Activated T-cell treated with anti-CD3 and anti-CD28 coated beads, Interleukin-2, amount 50 U/mL, for 72 hours (primary cell): ENCODE results near the gene IQCC. TPM values are rescaled to one million over a fixed set of nuclear protein-coding genes. Genes with fewer than 3 reads are reported as not detected.
"Not testable (repeated sequence)": the region's sequence is repeated elsewhere in the genome, so short reads cannot be mapped to it uniquely, and the experiment has no call there.

ENCODE experiments used
- ATAC-seq, 2 donors: fragments of 150-1000 bp; cut with Tn5 transposase; replicated peaks in 1 of 2; 2 replicates each; pipeline ENCODE4 v1.10.0; 2021; ENCODE audit warnings: moderate library complexity in 2 of 2, mild to moderate bottlenecking in 1 of 2
- DNase-seq, 2 donors: peaks; one replicate each; pipeline ENCODE4 v3.0.0; 2021 to 2022; ENCODE audit warnings: mixed read lengths in 1 of 2
- H3K27ac Mint-ChIP-seq: one replicate; pipeline ENCODE4 v1.8.0; 2022; ENCODE audit warnings: mild to moderate bottlenecking, moderate library complexity, mixed read lengths
- H3K27me3 Mint-ChIP-seq: one replicate; pipeline ENCODE4 v1.8.0; 2022; ENCODE audit warnings: low read depth, mixed read lengths
- H3K36me3 Mint-ChIP-seq, 2 donors: one replicate each; pipeline ENCODE4 v1.8.0; 2022; ENCODE audit warnings: mixed read lengths in 2 of 2, mild to moderate bottlenecking in 1 of 2; ENCODE audit not compliant: insufficient read depth in 2 of 2
- H3K4me1 Mint-ChIP-seq: one replicate; pipeline ENCODE4 v1.8.0; 2022; ENCODE audit warnings: low read depth, mixed read lengths
- H3K4me3 Mint-ChIP-seq, 2 donors: one replicate each; pipeline ENCODE4 v1.8.0; 2022; ENCODE audit warnings: mild to moderate bottlenecking in 2 of 2, mixed read lengths in 2 of 2, moderate library complexity in 2 of 2
- H3K9me3 Mint-ChIP-seq, 2 donors: one replicate each; pipeline ENCODE4 v1.8.0; 2022; ENCODE audit warnings: mixed read lengths in 2 of 2
- total RNA-seq, 2 donors: library from RNA; stranded (reverse); gene quantifications; one replicate each; pipeline ENCODE4 v1.2.3, GENCODE V29; 2022

The IQCC gene
- total RNA-seq = 1 to 10 TPM; 3.7 to 4.6 TPM

- peak; percentile 82 to 85 for ATAC-seq
- peak within 1 kb of the TSS; percentile 79 for H3K27ac Mint-ChIP-seq
- H3K27me3 Mint-ChIP-seq = no peaks in the 10 kb centered on the region
- DNase-seq = peak; percentile 88 to 90
- H3K9me3 Mint-ChIP-seq = no peaks in the 10 kb centered on the region
- peaks cover 0 to 2% of the 10 kb centered on the region in 2 donors for H3K36me3 Mint-ChIP-seq
- H3K4me1 Mint-ChIP-seq = peaks cover 38% of the 10 kb centered on the region
- peak within 1 kb of the TSS; percentile 88 to 97 for H3K4me3 Mint-ChIP-seq
Observed at GRCh38 chr1:32205401-32206370, at the start of gene IQCC. Gene IQCC (plus strand): TSS chr1:32205671. CDS start chr1:32205682, 11 bp downstream.

- DNase-seq = no peak
- Mint-ChIP-seq H3K36me3 (peaks cover 7 to 30% of the 10 kb centered on the region in 2 donors), H3K9me3 (no peaks in the 10 kb centered on the region), H3K27ac (peak overlapping the region; percentile 54), H3K4me3 (no peak overlapping the region), H3K27me3 (no peaks in the 10 kb centered on the region), H3K4me1 (peaks cover 11% of the 10 kb centered on the region)
- ATAC-seq = peak; percentile 32 to 58
Observed at GRCh38 chr1:32159189-32159588, 46.3 kb upstream of the IQCC start.

GRCh38 chr1:32163405-32163804 lies 42.1 kb upstream of the IQCC start:
- Mint-ChIP-seq H3K36me3 (peaks cover 2 to 18% of the 10 kb centered on the region in 2 donors), H3K27me3 (no peaks in the 10 kb centered on the region), H3K4me3 (no peak overlapping the region), H3K27ac (no peak overlapping the region), H3K4me1 (peaks cover 11% of the 10 kb centered on the region), H3K9me3 (no peaks in the 10 kb centered on the region)
- DNase-seq (no peak), ATAC-seq (no peak)

GRCh38 chr1:32165633-32166032 lies 39.8 kb upstream of the IQCC start:
- not testable (repeated sequence) for H3K27me3 Mint-ChIP-seq, H3K4me1 Mint-ChIP-seq, DNase-seq, H3K4me3 Mint-ChIP-seq, ATAC-seq, H3K27ac Mint-ChIP-seq, H3K9me3 Mint-ChIP-seq
- H3K36me3 Mint-ChIP-seq = peaks cover 7 to 17% of the 10 kb centered on the region in 2 donors

- DNase-seq = no peak
- Mint-ChIP-seq H3K36me3 (peaks cover 7 to 23% of the 10 kb centered on the region in 2 donors), H3K27ac (no peak overlapping the region), H3K27me3 (no peaks in the 10 kb centered on the region), H3K9me3 (no peaks in the 10 kb centered on the region), H3K4me1 (peaks cover 17% of the 10 kb centered on the region), H3K4me3 (no peak overlapping the region)
- ATAC-seq = no peak
Observed at GRCh38 chr1:32170991-32171390, 34.5 kb upstream of the IQCC start.

- H3K4me1 Mint-ChIP-seq = peaks cover 17% of the 10 kb centered on the region
- no peaks in the 10 kb centered on the region for H3K9me3 Mint-ChIP-seq
- no peak overlapping the region for H3K4me3 Mint-ChIP-seq
- H3K36me3 Mint-ChIP-seq = peaks cover 5 to 20% of the 10 kb centered on the region in 2 donors
- H3K27me3 Mint-ChIP-seq = no peaks in the 10 kb centered on the region
- DNase-seq (no peak), ATAC-seq (no peak)
- H3K27ac Mint-ChIP-seq = peak overlapping the region; percentile 19
Observed at GRCh38 chr1:32172621-32173245, 32.7 kb upstream of the IQCC start.

- no peak for ATAC-seq
- no peaks in the 10 kb centered on the region for H3K9me3 Mint-ChIP-seq
Observed at GRCh38 chr1:32178380-32179192, 26.9 kb upstream of the IQCC start.

GRCh38 chr1:32179193-32179442 lies 26.4 kb upstream of the IQCC start:
- H3K36me3 Mint-ChIP-seq = peaks cover 19 to 34% of the 10 kb centered on the region in 2 donors
- no peaks in the 10 kb centered on the region for H3K27me3 Mint-ChIP-seq
- peak overlapping the region; percentile 98 to 99 for H3K4me3 Mint-ChIP-seq
- DNase-seq = no peak
- H3K9me3 Mint-ChIP-seq = no peaks in the 10 kb centered on the region
- H3K27ac Mint-ChIP-seq = peak overlapping the region; percentile 98
- H3K4me1 Mint-ChIP-seq = peaks cover 48% of the 10 kb centered on the region
- no peak for ATAC-seq

More at GRCh38 chr1:32178380-32179192, 26.9 kb upstream of the IQCC start:
- Mint-ChIP-seq H3K4me3 (peak overlapping the region; percentile 98 to 99), H3K27me3 (no peaks in the 10 kb centered on the region), H3K4me1 (peaks cover 43% of the 10 kb centered on the region), H3K27ac (peak overlapping the region; percentile 98), H3K36me3 (peaks cover 17 to 29% of the 10 kb centered on the region in 2 donors)
- no peak for DNase-seq

- Mint-ChIP-seq H3K36me3 (peaks cover 22 to 35% of the 10 kb centered on the region in 2 donors), H3K4me3 (peak within 1 kb of the TSS; percentile 98 to 99), H3K27ac (peak within 1 kb of the TSS; percentile 98), H3K27me3 (no peaks in the 10 kb centered on the region), H3K9me3 (no peaks in the 10 kb centered on the region), H3K4me1 (peaks cover 53% of the 10 kb centered on the region)
- ATAC-seq = peak; percentile 87 to 91
- peak; percentile 93 to 94 for DNase-seq
Observed at GRCh38 chr1:32179443-32180185, 25.9 kb upstream of the IQCC start, which contains the start of gene TXLNA. Gene TXLNA (plus strand): TSS chr1:32179675. CDS start chr1:32180346, 671 bp downstream.

- H3K4me3 Mint-ChIP-seq = peak overlapping the region; percentile 98 to 99
- DNase-seq = peak; percentile 42 to 48
- H3K4me1 Mint-ChIP-seq = peaks cover 59% of the 10 kb centered on the region
- no peaks in the 10 kb centered on the region for H3K27me3 Mint-ChIP-seq
- H3K36me3 Mint-ChIP-seq = peaks cover 26 to 40% of the 10 kb centered on the region in 2 donors
- H3K27ac Mint-ChIP-seq = peak overlapping the region; percentile 98
- no peaks in the 10 kb centered on the region for H3K9me3 Mint-ChIP-seq
- ATAC-seq = peak; percentile 20 to 34
Observed at GRCh38 chr1:32180186-32181060, 25.0 kb upstream of the IQCC start.

- Mint-ChIP-seq H3K4me3 (peak overlapping the region; percentile 98 to 99), H3K4me1 (peaks cover 64% of the 10 kb centered on the region), H3K27me3 (no peaks in the 10 kb centered on the region), H3K27ac (peak overlapping the region; percentile 98), H3K36me3 (peaks cover 28 to 46% of the 10 kb centered on the region in 2 donors), H3K9me3 (no peaks in the 10 kb centered on the region)
- DNase-seq = no peak
- no peak for ATAC-seq
Observed at GRCh38 chr1:32181065-32181464, 24.4 kb upstream of the IQCC start.
